Coronary artery (tissue), 2 donors: ENCODE data around the gene RHBDD3.
"Not testable (repeated sequence)": the region's sequence is repeated elsewhere in the genome, so short reads cannot be mapped to it uniquely, and the experiment has no call there.

ENCODE experiments used
- DNase-seq: peaks from one replicate; pipeline ENCODE4 v3.0.0-alpha.2; 2017; ENCODE audit warnings: low spot score
- H3K27ac ChIP-seq, 2 donors: fragments of 200-600 bp; sonication (generic); one replicate each; pipeline ENCODE4 v1.5.1; 2016 to 2019
- H3K4me3 ChIP-seq: fragments of 200-600 bp; sonication (generic); 2 replicates; pipeline ENCODE4 v1.5.1; 2016; ENCODE audit warnings: mild to moderate bottlenecking, moderate library complexity
- CTCF ChIP-seq: fragments of 200-600 bp; sonication (generic); IDR thresholded peaks from one replicate; pipeline ENCODE4 v1.5.1; 2019; ENCODE audit warnings: antibody characterized with exemption

RHBDD3 gene

GRCh38 chr22:29245626-29246385 is 22.0 kb downstream of the RHBDD3 start:
- peak; percentile 98 for TF ChIP-seq CTCF
- no peak for DNase-seq
- Histone ChIP-seq H3K4me3 (no peak overlapping the region), H3K27ac (no peak overlapping the region)

GRCh38 chr22:29244785-29245625 is 22.8 kb downstream of the RHBDD3 start:
- DNase-seq, result no peak
- no peak for TF ChIP-seq CTCF
- Histone ChIP-seq H3K27ac (no peak overlapping the region), H3K4me3 (no peak overlapping the region)

- TF ChIP-seq CTCF, result no peak
- Histone ChIP-seq H3K27ac (no peak overlapping the region), H3K4me3 (no peak overlapping the region)
- DNase-seq, result no peak
Observed at GRCh38 chr22:29243874-29244446, 23.8 kb downstream of the RHBDD3 start.

- not testable (repeated sequence) for DNase-seq, H3K4me3 ChIP-seq, H3K27ac ChIP-seq
Observed at GRCh38 chr22:29240481-29240880, 27.3 kb downstream of the RHBDD3 start.

GRCh38 chr22:29233277-29233877 is 34.4 kb downstream of the RHBDD3 start:
- no peak for DNase-seq
- no peak overlapping the region for H3K4me3 ChIP-seq
- H3K27ac ChIP-seq, result no peak overlapping the region
- TF ChIP-seq CTCF, result no peak

GRCh38 chr22:29231971-29232959 is 35.5 kb downstream of the RHBDD3 start:
- H3K4me3 ChIP-seq, result no peak overlapping the region
- peak overlapping the region in 1 of 2 donors; percentile 5 for H3K27ac ChIP-seq
- DNase-seq, result peak; percentile 74
- TF ChIP-seq CTCF, result no peak
